ACC112 (cell line): Measurements from ENCODE around the gene LONP2.
"Not testable (repeated sequence)": the region's sequence is repeated elsewhere in the genome, so short reads cannot be mapped to it uniquely, and the experiment has no call there.

Experiments
- H2AFZ ChIP-seq: fragments of 200-600 bp; sonication (generic); one replicate; pipeline ENCODE4 v1.6.0; 2017; ENCODE audit warnings: antibody characterized with exemption, low read length; ENCODE audit not compliant: unreplicated experiment
- H3K27ac ChIP-seq: fragments of 200-600 bp; sonication (generic); 2 replicates; pipeline ENCODE4 v1.5.1; 2014; ENCODE audit warnings: low read depth, mild to moderate bottlenecking, antibody characterized with exemption, low read length, moderate library complexity
- H3K27me3 ChIP-seq: fragments of 200-600 bp; sonication (generic); 2 replicates; pipeline ENCODE4 v1.6.1; 2014; ENCODE audit warnings: mild to moderate bottlenecking, antibody characterized with exemption, low read length, moderate library complexity, mixed read lengths; ENCODE audit not compliant: insufficient read depth
- H3K36me3 ChIP-seq: fragments of 200-600 bp; sonication (generic); 2 replicates; pipeline ENCODE4 v1.6.1; 2016; ENCODE audit warnings: mild to moderate bottlenecking, antibody characterized with exemption, low read length, moderate library complexity, mixed read lengths; ENCODE audit not compliant: insufficient read depth
- H3K4me1 ChIP-seq: fragments of 200-600 bp; sonication (generic); one replicate; pipeline ENCODE4 v1.6.1; 2016; ENCODE audit warnings: low read length, mixed read lengths; ENCODE audit not compliant: insufficient read depth, unreplicated experiment, control insufficient read depth
- H3K4me3 ChIP-seq: fragments of 200-600 bp; sonication (generic); 2 replicates; pipeline ENCODE4 v1.5.1; 2014; ENCODE audit warnings: mild to moderate bottlenecking, low read depth, low read length
- H3K79me2 ChIP-seq: fragments of 200-600 bp; sonication (generic); one replicate; pipeline ENCODE4 v1.6.0; 2016; ENCODE audit warnings: low read length; ENCODE audit not compliant: control insufficient read depth, unreplicated experiment, insufficient read depth

LONP2 gene

GRCh38 chr16:48370668-48371392, 126.7 kb downstream of the LONP2 start:
- not testable (repeated sequence) for H2AFZ ChIP-seq, H3K4me3 ChIP-seq, H3K27me3 ChIP-seq, H3K27ac ChIP-seq, H3K36me3 ChIP-seq
- Histone ChIP-seq H3K79me2 (peaks cover 91% of the 10 kb centered on the region), H3K4me1 (peaks cover 50% of the 10 kb centered on the region)

- Histone ChIP-seq H3K27ac (no peak overlapping the region), H3K4me3 (no peak overlapping the region), H2AFZ (no peak overlapping the region), H3K79me2 (peaks cover 96% of the 10 kb centered on the region), H3K4me1 (peaks cover 50% of the 10 kb centered on the region), H3K27me3 (no peaks in the 10 kb centered on the region), H3K36me3 (no peaks in the 10 kb centered on the region)
Measured at GRCh38 chr16:48371393-48371780, 127.3 kb downstream of the LONP2 start.

- H3K79me2 ChIP-seq, result peaks cover 97% of the 10 kb centered on the region
- H3K36me3 ChIP-seq, result no peaks in the 10 kb centered on the region
- peaks cover 38% of the 10 kb centered on the region for H3K4me1 ChIP-seq
- no peak overlapping the region for H2AFZ ChIP-seq
- no peak overlapping the region for H3K4me3 ChIP-seq
- H3K27me3 ChIP-seq, result no peaks in the 10 kb centered on the region
- H3K27ac ChIP-seq, result no peak overlapping the region
Measured at GRCh38 chr16:48372744-48373143, 128.6 kb downstream of the LONP2 start.

- Histone ChIP-seq H3K27ac (no peak overlapping the region), H3K79me2 (peaks cover 96% of the 10 kb centered on the region), H3K4me3 (no peak overlapping the region), H3K36me3 (no peaks in the 10 kb centered on the region), H3K27me3 (no peaks in the 10 kb centered on the region), H3K4me1 (peaks cover 37% of the 10 kb centered on the region), H2AFZ (no peak overlapping the region)
Measured at GRCh38 chr16:48373258-48374029, 129.3 kb downstream of the LONP2 start.

- H3K27me3 ChIP-seq, result no peaks in the 10 kb centered on the region
- H3K4me3 ChIP-seq, result no peak overlapping the region
- peaks cover 39% of the 10 kb centered on the region for H3K4me1 ChIP-seq
- peaks cover 96% of the 10 kb centered on the region for H3K79me2 ChIP-seq
- no peak overlapping the region for H3K27ac ChIP-seq
- H2AFZ ChIP-seq, result no peak overlapping the region
- no peaks in the 10 kb centered on the region for H3K36me3 ChIP-seq
Measured at GRCh38 chr16:48374255-48374654, 130.2 kb downstream of the LONP2 start.

- H3K4me1 ChIP-seq, result peaks cover 27% of the 10 kb centered on the region
- H3K36me3 ChIP-seq, H2AFZ ChIP-seq, H3K4me3 ChIP-seq, H3K27ac ChIP-seq, H3K27me3 ChIP-seq: not testable (repeated sequence)
- H3K79me2 ChIP-seq, result peaks cover 96% of the 10 kb centered on the region
Measured at GRCh38 chr16:48377301-48377700, 133.2 kb downstream of the LONP2 start.

GRCh38 chr16:48378276-48378675, 134.2 kb downstream of the LONP2 start:
- H3K27ac ChIP-seq, result no peak overlapping the region
- no peak overlapping the region for H3K4me3 ChIP-seq
- H3K79me2 ChIP-seq, result peaks cover 96% of the 10 kb centered on the region
- H2AFZ ChIP-seq, result no peak overlapping the region
- H3K36me3 ChIP-seq, result no peaks in the 10 kb centered on the region
- peaks cover 28% of the 10 kb centered on the region for H3K4me1 ChIP-seq
- H3K27me3 ChIP-seq, result no peaks in the 10 kb centered on the region

GRCh38 chr16:48378836-48379235, 134.7 kb downstream of the LONP2 start:
- Histone ChIP-seq H3K27ac (no peak overlapping the region), H3K27me3 (no peaks in the 10 kb centered on the region), H3K4me1 (peaks cover 24% of the 10 kb centered on the region), H2AFZ (no peak overlapping the region), H3K36me3 (no peaks in the 10 kb centered on the region), H3K4me3 (no peak overlapping the region), H3K79me2 (peaks cover 96% of the 10 kb centered on the region)

GRCh38 chr16:48381201-48381600, 137.1 kb downstream of the LONP2 start:
- Histone ChIP-seq H3K27me3 (no peaks in the 10 kb centered on the region), H3K27ac (no peak overlapping the region), H3K36me3 (no peaks in the 10 kb centered on the region), H3K4me1 (peaks cover 11% of the 10 kb centered on the region), H2AFZ (no peak overlapping the region), H3K79me2 (peaks cover 80% of the 10 kb centered on the region), H3K4me3 (no peak overlapping the region)

GRCh38 chr16:48382131-48382530, 138.0 kb downstream of the LONP2 start:
- Histone ChIP-seq H3K36me3 (no peaks in the 10 kb centered on the region), H2AFZ (no peak overlapping the region), H3K27me3 (no peaks in the 10 kb centered on the region), H3K4me3 (no peak overlapping the region), H3K79me2 (peaks cover 72% of the 10 kb centered on the region), H3K4me1 (peaks cover 11% of the 10 kb centered on the region), H3K27ac (no peak overlapping the region)
